ENCODE measurements around the gene CAMK1G. TPM values are rescaled to one million over a fixed set of nuclear protein-coding genes. Genes with fewer than 3 reads are reported as not detected.

The CAMK1G gene
- total and polyA plus RNA-seq, 10 of the 15 experiments (the other 5 are each of a cell fraction or from before 2014, with no cell fraction given) = 0.18 to 0.20 TPM; not detected in 8

GRCh38 chr1:209648346-209648745, 64.8 kb downstream of the CAMK1G start:
- ChIA-PET POLR2A (interaction anchor here (1.7 to 3.0 kb wide), 2 partner anchors 12 to 31 kb away, joined by 3 to 12 read pairs; no protein-coding TSS in a partner anchor), CTCF (interaction anchor here (0.8 to 3.3 kb wide), 5 partner anchors 10 to 100 kb away, joined by 3 to 14 read pairs (median 6); no protein-coding TSS in a partner anchor), RAD21 (ENCODE audit: unreplicated experiment) (interaction anchor here (0.7 to 15.7 kb wide), 5 partner anchors 17 to 102 kb away, joined by 3 to 195 read pairs (median 4); partner anchors contain the start of gene G0S2), SMC1A (ENCODE audit: uncharacterized antibody, unreplicated experiment) (interaction anchor here (0.9 to 17.6 kb wide), 7 partner anchors 9 to 100 kb away, joined by 3 to 261 read pairs (median 8); partner anchors contain the start of gene G0S2)
- no TSS peak for BruUV-seq (replicated peaks)
- no peak overlapping the region for H3K9ac ChIP-seq (ENCODE audit: control insufficient read depth, insufficient read depth, low read length)
- no peaks in the 10 kb centered on the region; a peak in 1 of 4 replicates for H3K27me3 ChIP-seq (replicated peaks in 1 of 2; ENCODE audit: control insufficient read depth in 2 of 2, insufficient read depth in 2 of 2, low read length in 1 of 2)
- no peak overlapping the region for H3K27ac ChIP-seq (ENCODE audit: control insufficient read depth, insufficient read depth)
- H3K9me3 ChIP-seq (replicated peaks; ENCODE audit: control insufficient read depth, insufficient read depth, low read length) = no peaks in the 10 kb centered on the region
- intact Hi-C loops (cut with micrococcal nuclease; ENCODE audit: unreplicated experiment) (loop anchor here (5.0 kb wide), 1 partner anchor 39 kb away; no protein-coding TSS in a partner anchor), in situ Hi-C loops (cut with MboI) (no loop called here)
- peaks cover 12% of the 10 kb centered on the region for H3K4me1 ChIP-seq (ENCODE audit: control insufficient read depth, insufficient read depth, low read length)
- TF ChIP-seq ETV6 (conservative IDR thresholded peaks at IDR 0.05 in 1 of 2, IDR thresholded peaks at IDR 0.05 in 1 of 2; ENCODE audit: borderline replicate concordance in 1 of 2, low read depth in 1 of 2) = no peak
- TF ChIP-seq CEBPZ (IDR thresholded peaks at IDR 0.05; ENCODE audit: low read depth, low read length) = no peak
- TF ChIP-seq POLR2A (IDR thresholded peaks at IDR 0.05; ENCODE audit: low read depth, low read length) = no peak
- TF ChIP-seq NRF1 (conservative IDR thresholded peaks at IDR 0.05; ENCODE audit: low read depth, low read length) = no peak
- TF ChIP-seq BCL11A (IDR thresholded peaks at IDR 0.05; ENCODE audit: low read depth, low read length) = no peak
- no peak for TF ChIP-seq RB1 (IDR thresholded peaks at IDR 0.05; ENCODE audit: borderline replicate concordance)
- DNase-seq (ENCODE audit: low read depth, low spot score) (no peak), FAIRE-seq (no peak), ATAC-seq (no peak)
- H3K36me3 ChIP-seq (ENCODE audit: control insufficient read depth in 2 of 2, insufficient read depth in 2 of 2, low read length in 1 of 2) = no peaks in the 10 kb centered on the region
- H3K4me2 ChIP-seq (ENCODE audit: control insufficient read depth, insufficient read depth) = no peak overlapping the region
- H3K4me3 ChIP-seq = no peak overlapping the region
- H3K79me2 ChIP-seq (ENCODE audit: control insufficient read depth, insufficient read depth, low read length) = no peaks in the 10 kb centered on the region
- H2AFZ ChIP-seq (ENCODE audit: control insufficient read depth, low read depth, low read length) = no peak overlapping the region
- no peaks in the 10 kb centered on the region for H4K20me1 ChIP-seq (ENCODE audit: control insufficient read depth, insufficient read depth)

All from GM12878 (cell line).